ENCODE results near the gene TRIM21. TPM values are rescaled to one million over a fixed set of nuclear protein-coding genes. Genes with fewer than 3 reads are reported as not detected.

Gene TRIM21
- total RNA-seq (2021; ENCODE audit: unreplicated experiment) (7.6 TPM), Bru-seq, nascent RNA (percentile 41 among the genes with signal in this experiment), BruChase-seq, experiment 1, labeled RNA remaining after a 6-hour chase (percentile 39 among the genes with signal in this experiment), BruChase-seq, experiment 2, labeled RNA remaining after a 2-hour chase (percentile 60 among the genes with signal in this experiment)
- 8.0 and 10.6 TPM in 2 replicates for polyA plus RNA-seq (2012)
- long read RNA-seq, transcript TRIM21-201 (7 exons, 1,924 nt), result major isoform, 9 of 13 reads
- long read RNA-seq, partial matches to known transcripts, result 0 of 13 reads
- long read RNA-seq, other reads (novel, unspliced or antisense), result 4 of 13 reads

- intact Hi-C loops (cut with micrococcal nuclease), result no loop called here
- CTCF ChIA-PET, result interaction anchor here (2.2 kb wide), 1 partner anchor 206 kb away, joined by 7 read pairs; no protein-coding TSS in a partner anchor
- TSS peak; percentile 44 for BruUV-seq (replicated peaks)
- Histone ChIP-seq H3K36me3 (ENCODE audit: control insufficient read depth in 1 of 2, insufficient read depth in 2 of 2, low read length in 2 of 2) (no peaks in the 10 kb centered on the region), H3K27ac (ENCODE audit: low read depth, low read length) (peak within 1 kb of the TSS; percentile 39; the same call in 1 of the 2 replicates), H3K4me2 (ENCODE audit: low read length) (peak within 1 kb of the TSS; percentile 85), H2AFZ (ENCODE audit: low read depth, low read length, poor library complexity, severe bottlenecking) (peak within 1 kb of the TSS; percentile 98), H4K20me1 (ENCODE audit: insufficient read depth) (no peaks in the 10 kb centered on the region), H3K9ac (ENCODE audit: low read length) (peak within 1 kb of the TSS; percentile 65), H3K27me3 (ENCODE audit: insufficient read depth, low read length) (no peaks in the 10 kb centered on the region), H3K79me2 (ENCODE audit: insufficient read depth, low read length) (no peaks in the 10 kb centered on the region), H3K9me3 (ENCODE audit: control insufficient read depth in 1 of 2, insufficient read depth in 1 of 2, low read depth in 1 of 2, low read length in 2 of 2) (no peaks in the 10 kb centered on the region), H3K9me2 (ENCODE audit: insufficient read depth) (no peaks in the 10 kb centered on the region), H3K4me3 (replicated peaks in 1 of 2; ENCODE audit: low read depth in 1 of 2, low read length in 2 of 2) (peak within 1 kb of the TSS; percentile 82 to 96), H3K4me1 (ENCODE audit: control insufficient read depth in 1 of 2, insufficient read depth in 2 of 2, low read length in 2 of 2) (peaks cover 2 to 10% of the 10 kb centered on the region in 2 experiments; a peak in 2 of 4 replicates)
- TF ChIP-seq TCF7L2 (IDR thresholded peaks at IDR 0.05; ENCODE audit: borderline replicate concordance, extremely low read depth, insufficient read depth, insufficient read length) (peak; percentile 44), POLR2A (IDR thresholded peaks at IDR 0.05; ENCODE audit: borderline replicate concordance, extremely low read depth, insufficient read depth, insufficient read length) (peak; percentile 44), REST (IDR thresholded peaks at IDR 0.05; ENCODE audit: low read depth) (no peak), POLR2AphosphoS5 (IDR thresholded peaks at IDR 0.05; ENCODE audit: low read depth, low read length) (peak; percentile 83), YY1 (IDR thresholded peaks at IDR 0.05; ENCODE audit: extremely low read depth, insufficient replicate concordance, low read depth, low read length) (no peak)
- DNase-seq (ENCODE audit: low read depth, low spot score) (peak; percentile 67), ATAC-seq (peak; percentile 99)
- RAD21 ChIA-PET (ENCODE audit: low non-redundant PET in 1 of 2, low total read pairs in 2 of 2, uncharacterized antibody in 2 of 2, unreplicated experiment in 2 of 2), result no interaction called here
- POLR2A ChIA-PET, result no interaction called here
Measured at GRCh38 chr11:4393209-4393857, at the start of gene TRIM21. Gene TRIM21 (minus strand): TSS chr11:4393702. CDS start chr11:4390409, 3,293 bp downstream.
